ENCODE measurements around the gene LRCH4. TPM values are rescaled to one million over a fixed set of nuclear protein-coding genes. Genes with fewer than 3 reads are reported as not detected.

Gene LRCH4
- total RNA-seq, 1 donor from 2014 or later: 76.6 TPM

GRCh38 chr7:100572281-100572948 is 13.5 kb downstream of the LRCH4 start:
- no peaks in the 10 kb centered on the region for H3K9me3 Mint-ChIP-seq (ENCODE audit: low read depth)
- H3K36me3 Mint-ChIP-seq (ENCODE audit: insufficient read depth): peaks cover 5% of the 10 kb centered on the region
- H3K4me3 Mint-ChIP-seq (ENCODE audit: low read depth): no peak overlapping the region
- no peak for DNase-seq (ENCODE audit: low spot score, unreplicated experiment)
- H3K27ac Mint-ChIP-seq: peak overlapping the region; percentile 91
- no peaks in the 10 kb centered on the region for H3K27me3 Mint-ChIP-seq
- peaks cover 17% of the 10 kb centered on the region for H3K4me1 Mint-ChIP-seq (ENCODE audit: low read depth)
- TF ChIP-seq CTCF (IDR thresholded peaks at IDR 0.05; ENCODE audit: unreplicated experiment): no peak

- no peak for DNase-seq (ENCODE audit: low spot score, unreplicated experiment)
- peaks cover 5% of the 10 kb centered on the region for H3K36me3 Mint-ChIP-seq (ENCODE audit: insufficient read depth)
- H3K27ac Mint-ChIP-seq: peak overlapping the region; percentile 91
- H3K27me3 Mint-ChIP-seq: no peaks in the 10 kb centered on the region
- H3K4me1 Mint-ChIP-seq (ENCODE audit: low read depth): peaks cover 17% of the 10 kb centered on the region
- H3K9me3 Mint-ChIP-seq (ENCODE audit: low read depth): no peaks in the 10 kb centered on the region
- H3K4me3 Mint-ChIP-seq (ENCODE audit: low read depth): peak overlapping the region; percentile 37
- no peak for TF ChIP-seq CTCF (IDR thresholded peaks at IDR 0.05; ENCODE audit: unreplicated experiment)
Measured at GRCh38 chr7:100571829-100572116, 14.2 kb downstream of the LRCH4 start.

GRCh38 chr7:100570954-100571828 is 14.7 kb downstream of the LRCH4 start:
- Mint-ChIP-seq H3K4me1 (ENCODE audit: low read depth) (peaks cover 19% of the 10 kb centered on the region), H3K27me3 (no peaks in the 10 kb centered on the region), H3K36me3 (ENCODE audit: insufficient read depth) (peaks cover 3% of the 10 kb centered on the region), H3K9me3 (ENCODE audit: low read depth) (no peaks in the 10 kb centered on the region), H3K4me3 (ENCODE audit: low read depth) (no peak overlapping the region), H3K27ac (peak overlapping the region; percentile 91)
- DNase-seq (ENCODE audit: low spot score, unreplicated experiment): no peak
- TF ChIP-seq CTCF (IDR thresholded peaks at IDR 0.05; ENCODE audit: unreplicated experiment): no peak

GRCh38 chr7:100568896-100569844 is 16.8 kb downstream of the LRCH4 start:
- H3K27me3 Mint-ChIP-seq: no peaks in the 10 kb centered on the region
- H3K27ac Mint-ChIP-seq: no peak overlapping the region
- peak; percentile 52 for DNase-seq (ENCODE audit: low spot score, unreplicated experiment)
- H3K36me3 Mint-ChIP-seq (ENCODE audit: insufficient read depth): peaks cover 1% of the 10 kb centered on the region
- peak overlapping the region; percentile 53 for H3K4me3 Mint-ChIP-seq (ENCODE audit: low read depth)
- peaks cover 19% of the 10 kb centered on the region for H3K4me1 Mint-ChIP-seq (ENCODE audit: low read depth)
- peak; percentile 54 for TF ChIP-seq CTCF (IDR thresholded peaks at IDR 0.05; ENCODE audit: unreplicated experiment)
- H3K9me3 Mint-ChIP-seq (ENCODE audit: low read depth): no peaks in the 10 kb centered on the region
